ENCODE measurements around the gene BTG4.

BTG4 gene

GRCh38 chr11:111455291-111456085, 56.7 kb downstream of the BTG4 start:
- H3K36me3 ChIP-seq = no peaks in the 10 kb centered on the region
- no peak overlapping the region for H3K27ac ChIP-seq
- peaks cover 3 to 9% (median 8%) of the 10 kb centered on the region in 10 experiments; a peak in 18 of 20 replicates for H3K4me1 ChIP-seq
- H4K20me1 ChIP-seq = peaks cover 0 to 4% (median 0%) of the 10 kb centered on the region in 11 experiments; a peak in 2 of 22 replicates
- H3K9me3 ChIP-seq (replicated peaks in 1 of 11) = no peaks in the 10 kb centered on the region
- no peak overlapping the region for H3K4me2 ChIP-seq
- no peak for TF ChIP-seq Cebpa-rat (IDR thresholded peaks at IDR 0.05)
- no peaks in the 10 kb centered on the region for H3K27me3 ChIP-seq
- no peak overlapping the region for H3K4me3 ChIP-seq
- no peak overlapping the region for H3K9ac ChIP-seq

DNA sequence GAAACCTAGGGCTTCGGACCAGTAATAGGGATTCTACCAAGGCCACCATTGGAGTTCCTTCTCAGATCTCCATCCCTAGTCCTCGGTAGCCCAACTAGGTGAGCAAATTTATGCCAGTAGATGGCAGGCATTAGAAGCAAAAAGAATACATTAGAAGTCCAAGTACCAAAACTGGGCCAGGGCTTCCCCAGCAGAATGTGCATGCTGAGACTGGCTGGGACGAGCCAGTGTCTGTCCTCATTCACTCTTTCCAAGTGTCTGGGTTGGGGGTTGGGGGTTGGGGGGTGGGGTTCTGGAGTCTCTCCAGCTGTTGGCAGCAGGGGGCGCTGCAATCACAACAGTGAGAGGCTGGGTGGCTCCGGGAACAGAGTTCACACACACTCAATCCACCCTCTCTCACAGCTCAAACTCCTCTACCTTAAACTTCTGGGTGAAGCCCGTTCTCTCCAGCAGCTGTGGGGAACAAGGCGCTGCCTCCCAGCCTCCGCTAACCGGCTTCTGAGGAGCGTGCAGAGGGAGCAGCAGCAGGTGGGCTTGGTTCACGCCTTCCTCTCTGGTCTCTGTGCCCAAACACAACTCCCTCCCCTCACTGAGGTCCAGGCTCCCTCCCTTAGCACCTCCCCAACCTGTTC, 57.5 kb downstream of the BTG4 start:
- H3K4me3 ChIP-seq = no peak overlapping the region
- H3K27ac ChIP-seq = no peak overlapping the region
- no peaks in the 10 kb centered on the region for H3K27me3 ChIP-seq
- H3K4me1 ChIP-seq = peaks cover 7 to 17% (median 16%) of the 10 kb centered on the region in 10 experiments; a peak in 18 of 20 replicates
- no peak overlapping the region for H3K9ac ChIP-seq
- H3K36me3 ChIP-seq = no peaks in the 10 kb centered on the region
- no peak for TF ChIP-seq Cebpa-rat (IDR thresholded peaks at IDR 0.05)
- H3K9me3 ChIP-seq (replicated peaks in 1 of 11) = no peaks in the 10 kb centered on the region
- H4K20me1 ChIP-seq = peaks cover 0 to 12% (median 0%) of the 10 kb centered on the region in 11 experiments; a peak in 3 of 22 replicates
- H3K4me2 ChIP-seq = no peak overlapping the region

DNA sequence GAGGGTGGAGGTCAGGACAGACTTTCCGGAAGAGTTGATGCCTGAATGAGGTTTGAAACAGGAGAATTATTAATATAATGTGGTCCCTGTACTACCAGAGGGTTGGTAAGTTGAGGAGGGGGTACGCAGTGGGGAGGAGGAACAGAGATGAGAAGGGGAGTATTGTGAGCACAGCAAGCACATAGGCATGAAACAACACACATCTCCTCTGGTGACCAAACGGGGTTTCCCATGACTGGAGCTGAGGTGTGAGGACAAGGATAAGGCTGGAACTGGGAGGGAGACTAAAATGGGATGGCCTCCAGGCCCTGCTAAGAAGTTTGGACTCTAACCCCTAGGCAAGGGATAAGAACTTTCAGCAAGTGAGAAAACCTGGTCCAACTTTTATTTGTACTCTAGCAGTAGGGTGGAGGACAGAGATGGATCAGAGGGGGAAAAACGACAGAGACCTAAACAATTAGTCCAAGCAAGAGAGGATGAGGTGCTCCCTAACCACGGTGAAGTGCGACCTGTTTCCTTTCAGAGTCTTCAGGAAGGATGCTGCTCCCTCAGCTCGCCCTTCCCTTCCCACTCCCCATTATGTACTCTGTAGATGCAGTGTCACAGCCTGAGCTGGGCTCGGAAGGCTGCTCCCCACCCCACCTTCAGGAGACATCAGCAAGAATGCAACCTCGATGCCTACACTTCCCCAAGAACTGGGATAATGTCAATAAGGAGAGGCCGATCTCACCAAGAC, 59.2 kb downstream of the BTG4 start:
- peaks cover 7 to 24% (median 21%) of the 10 kb centered on the region in 10 experiments; a peak in 18 of 20 replicates for H3K4me1 ChIP-seq
- no peak overlapping the region for H3K9ac ChIP-seq
- TF ChIP-seq Cebpa-rat (IDR thresholded peaks at IDR 0.05) = no peak
- H3K4me3 ChIP-seq = no peak overlapping the region
- H3K9me3 ChIP-seq (replicated peaks in 1 of 11) = no peaks in the 10 kb centered on the region
- no peaks in the 10 kb centered on the region; a peak in 1 of 22 replicates for H3K27me3 ChIP-seq
- no peak overlapping the region for H3K4me2 ChIP-seq
- H4K20me1 ChIP-seq = peaks cover 0 to 16% (median 0%) of the 10 kb centered on the region in 11 experiments; a peak in 3 of 22 replicates
- no peaks in the 10 kb centered on the region for H3K36me3 ChIP-seq
- H3K27ac ChIP-seq = no peak overlapping the region

DNA sequence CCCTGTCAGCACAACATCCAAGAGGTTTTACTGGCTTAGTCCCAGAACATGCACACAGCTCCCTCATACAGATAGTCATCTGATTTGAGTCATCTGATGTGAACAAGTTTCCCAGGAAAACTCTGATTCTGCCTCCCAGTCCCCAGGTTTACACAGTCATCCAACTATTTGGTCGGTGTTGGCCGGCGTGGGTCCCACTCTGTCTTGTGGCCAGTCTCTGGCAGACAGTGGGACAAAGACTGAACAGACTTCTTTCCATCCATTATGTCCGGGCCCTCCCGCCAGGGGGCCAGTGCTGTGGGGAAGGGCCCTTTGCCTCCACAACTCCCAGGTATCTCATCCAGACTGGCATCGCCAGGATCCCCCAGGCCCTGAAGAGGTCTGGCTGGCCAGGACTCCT, 60.0 kb downstream of the BTG4 start:
- Histone ChIP-seq H3K36me3 (no peaks in the 10 kb centered on the region), H3K9me3 (replicated peaks in 1 of 11) (no peaks in the 10 kb centered on the region), H4K20me1 (peaks cover 0 to 16% (median 0%) of the 10 kb centered on the region in 11 experiments; a peak in 3 of 22 replicates), H3K4me3 (no peak overlapping the region), H3K27ac (no peak overlapping the region), H3K4me2 (no peak overlapping the region), H3K27me3 (peaks cover 0 to 6% (median 0%) of the 10 kb centered on the region in 11 experiments; a peak in 1 of 22 replicates), H3K9ac (no peak overlapping the region), H3K4me1 (peaks cover 7 to 27% (median 23%) of the 10 kb centered on the region in 10 experiments; a peak in 18 of 20 replicates)
- TF ChIP-seq Cebpa-rat (IDR thresholded peaks at IDR 0.05) = no peak

DNA sequence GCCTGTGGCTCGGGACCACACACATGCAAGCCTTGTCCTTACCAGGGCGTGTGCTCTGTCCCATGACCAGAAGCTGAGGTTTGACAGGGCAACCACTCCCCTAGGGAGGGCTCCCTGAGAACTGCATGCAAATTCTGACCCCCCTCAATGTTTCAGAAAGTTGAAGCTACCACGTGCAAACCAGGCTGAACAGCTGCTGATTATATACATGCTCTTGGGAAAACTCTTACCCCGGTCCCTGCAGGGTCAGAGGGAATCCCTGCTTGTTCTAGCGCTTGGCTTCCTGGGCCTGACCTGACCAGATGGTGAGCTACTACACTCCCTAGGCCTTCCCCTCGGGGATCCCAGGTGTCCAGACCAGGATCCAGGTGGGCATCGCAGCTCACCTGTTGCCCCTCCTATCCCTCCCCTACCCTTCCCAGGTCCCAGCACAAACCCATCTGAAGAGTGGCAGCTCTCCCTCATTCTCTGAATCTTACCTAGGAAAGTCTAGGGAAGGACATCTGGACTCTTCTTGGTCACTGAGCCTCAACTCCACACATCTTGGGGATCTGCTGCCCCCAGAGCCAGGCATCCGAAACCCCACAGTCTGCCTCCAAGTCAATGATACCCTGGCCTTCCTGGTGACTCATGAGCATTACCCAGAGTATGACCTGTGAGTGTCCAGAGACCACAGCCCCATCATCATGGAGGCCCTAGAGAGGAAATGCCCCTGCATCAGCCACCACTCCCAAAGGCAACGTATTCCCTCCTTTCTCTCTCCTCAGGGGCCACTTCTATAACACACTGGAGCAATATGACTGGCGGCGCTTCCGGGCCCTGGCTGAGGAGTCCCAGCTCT, 61.5 kb downstream of the BTG4 start:
- H3K4me2 ChIP-seq = peak overlapping the region in 10 of 11 experiments; percentile 37 to 86 (median 74); a peak in 20 of 22 replicates
- H3K4me1 ChIP-seq = peaks cover 15 to 41% (median 36%) of the 10 kb centered on the region in 10 experiments
- H3K27ac ChIP-seq = no peak overlapping the region
- TF ChIP-seq Cebpa-rat (IDR thresholded peaks at IDR 0.05) = no peak
- no peaks in the 10 kb centered on the region for H3K9me3 ChIP-seq (replicated peaks in 1 of 11)
- peak overlapping the region in 2 of 11 experiments; percentile 41 to 45; a peak in 3 of 22 replicates for H3K9ac ChIP-seq
- H3K36me3 ChIP-seq = no peaks in the 10 kb centered on the region
- H3K4me3 ChIP-seq = no peak overlapping the region
- H4K20me1 ChIP-seq = peaks cover 0 to 16% (median 0%) of the 10 kb centered on the region in 11 experiments; a peak in 2 of 22 replicates
- peaks cover 0 to 6% (median 0%) of the 10 kb centered on the region in 11 experiments; a peak in 1 of 22 replicates for H3K27me3 ChIP-seq

DNA sequence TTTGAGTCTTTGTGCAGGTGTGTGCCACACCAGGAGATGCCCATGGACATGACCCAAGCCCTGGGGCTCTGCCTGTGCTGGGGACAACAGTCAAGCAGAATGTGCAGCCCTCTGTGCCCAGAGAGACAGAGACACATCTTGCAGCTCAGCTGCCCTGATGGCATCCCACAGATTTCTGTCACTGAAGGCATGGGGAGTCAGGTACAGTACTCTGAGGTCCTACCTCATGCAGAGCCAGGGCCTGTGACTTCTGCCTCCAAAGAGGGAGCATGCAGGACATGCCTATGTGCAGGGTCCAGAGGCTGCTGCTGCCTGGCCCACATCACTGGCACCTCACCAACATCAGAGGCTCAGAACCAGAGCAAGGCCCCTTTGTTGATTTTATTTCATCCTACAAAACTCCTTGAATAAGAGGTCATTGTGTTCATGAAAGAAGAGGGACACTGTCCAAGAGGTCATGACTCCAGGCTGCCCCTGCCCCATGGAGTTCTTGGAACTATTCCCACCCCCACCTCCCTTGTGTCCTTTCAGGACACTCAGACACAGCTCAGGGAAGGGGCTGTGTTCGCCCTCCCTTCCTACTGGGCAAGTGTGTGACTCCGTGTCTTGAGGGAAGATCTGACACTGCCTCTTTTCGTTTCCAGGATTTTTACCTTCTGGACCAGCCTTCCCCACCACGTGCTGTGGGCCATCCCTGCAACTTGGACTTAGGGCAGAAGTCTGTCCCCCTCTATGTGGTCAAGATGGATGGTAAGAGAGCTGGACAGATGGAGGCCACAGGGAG, 62.3 kb downstream of the BTG4 start:
- H3K9me3 ChIP-seq (replicated peaks in 1 of 11) = no peaks in the 10 kb centered on the region
- H3K27ac ChIP-seq = no peak overlapping the region
- no peak overlapping the region for H3K4me3 ChIP-seq
- H4K20me1 ChIP-seq = peaks cover 0 to 16% (median 0%) of the 10 kb centered on the region in 11 experiments; a peak in 2 of 22 replicates
- peaks cover 0 to 6% (median 0%) of the 10 kb centered on the region in 11 experiments; a peak in 1 of 22 replicates for H3K27me3 ChIP-seq
- H3K9ac ChIP-seq = peak overlapping the region in 2 of 11 experiments; percentile 41 to 45; a peak in 3 of 22 replicates
- H3K4me2 ChIP-seq = peak overlapping the region in 10 of 11 experiments; percentile 37 to 86 (median 74); a peak in 19 of 22 replicates
- TF ChIP-seq Cebpa-rat (IDR thresholded peaks at IDR 0.05) = no peak
- peaks cover 17 to 49% (median 43%) of the 10 kb centered on the region in 10 experiments for H3K4me1 ChIP-seq
- H3K36me3 ChIP-seq = no peaks in the 10 kb centered on the region

DNA sequence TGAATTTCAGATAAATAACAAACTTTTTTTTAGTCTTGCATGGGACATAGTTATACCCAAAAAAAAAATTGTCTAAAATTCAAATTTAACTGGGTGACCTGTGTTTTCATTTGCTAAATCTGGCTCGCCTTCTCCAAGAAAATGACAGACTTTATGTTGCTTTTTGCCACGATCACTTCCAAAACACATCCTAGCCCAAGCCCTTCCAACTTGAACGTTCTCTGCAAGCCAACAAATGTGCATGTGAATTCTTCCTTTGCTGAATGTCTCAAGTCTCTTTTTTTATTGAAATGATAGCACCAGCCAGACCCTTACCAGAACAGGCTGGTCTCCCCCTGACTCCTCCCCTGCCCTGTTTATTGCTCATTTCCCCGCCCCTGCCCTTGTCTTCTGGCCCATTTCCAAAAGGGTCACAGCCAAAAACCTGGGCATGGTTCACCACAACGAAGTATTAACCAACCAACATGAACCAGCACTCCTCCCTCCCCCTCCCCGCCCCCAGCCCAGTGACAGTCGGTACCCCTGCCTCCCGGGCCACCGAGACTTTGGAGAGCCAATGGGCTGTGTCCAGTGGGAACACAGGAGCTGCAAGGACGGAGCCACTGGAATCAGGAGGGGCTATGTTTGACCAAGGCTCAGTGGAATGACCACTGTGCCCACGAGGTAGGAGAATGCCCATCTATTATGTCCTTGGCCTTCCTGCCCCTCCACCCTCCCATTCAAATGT, 63.2 kb downstream of the BTG4 start:
- Histone ChIP-seq H3K4me3 (no peak overlapping the region), H3K27me3 (peaks cover 0 to 6% (median 0%) of the 10 kb centered on the region in 11 experiments; a peak in 1 of 22 replicates), H3K9me3 (replicated peaks in 1 of 11) (no peaks in the 10 kb centered on the region), H3K27ac (no peak overlapping the region), H4K20me1 (peaks cover 0 to 16% (median 0%) of the 10 kb centered on the region in 11 experiments; a peak in 2 of 22 replicates), H3K9ac (no peak overlapping the region), H3K4me2 (peak overlapping the region in 8 of 11 experiments; percentile 65 to 86 (median 78); a peak in 13 of 22 replicates), H3K4me1 (peaks cover 17 to 51% (median 43%) of the 10 kb centered on the region in 10 experiments), H3K36me3 (no peaks in the 10 kb centered on the region)
- TF ChIP-seq Cebpa-rat (IDR thresholded peaks at IDR 0.05) = no peak
